ENCODE measurements around the gene ELOVL3.
"Not testable (repeated sequence)": the region's sequence is repeated elsewhere in the genome, so short reads cannot be mapped to it uniquely, and the experiment has no call there.

Gene ELOVL3

GRCh38 chr10:102198027-102198426 lies 28.1 kb upstream of the ELOVL3 start:
- Histone ChIP-seq H3K9ac (ENCODE audit: low read depth in 1 of 2, low read length in 2 of 2) (no peak overlapping the region), H3K4me3 (ENCODE audit: low read depth in 1 of 2, low read length in 2 of 2) (no peak overlapping the region), H3K4me1 (ENCODE audit: control insufficient read depth in 1 of 2, insufficient read depth in 2 of 2, low read length in 2 of 2) (no peaks in the 10 kb centered on the region), H3K36me3 (ENCODE audit: control insufficient read depth in 1 of 2, insufficient read depth in 2 of 2, low read length in 2 of 2) (no peaks in the 10 kb centered on the region), H3K27ac (ENCODE audit: low read depth, low read length) (no peak overlapping the region), H3K27me3 (ENCODE audit: control insufficient read depth in 1 of 2, insufficient read depth in 2 of 2, low read length in 2 of 2) (no peaks in the 10 kb centered on the region), H3K9me3 (ENCODE audit: control insufficient read depth in 1 of 2, low read length in 2 of 2) (no peaks in the 10 kb centered on the region)

- Histone ChIP-seq H3K27me3 (ENCODE audit: control insufficient read depth in 1 of 2, insufficient read depth in 2 of 2, low read length in 2 of 2) (no peaks in the 10 kb centered on the region), H3K27ac (ENCODE audit: low read depth, low read length) (no peak overlapping the region), H3K4me1 (ENCODE audit: control insufficient read depth in 1 of 2, insufficient read depth in 2 of 2, low read length in 2 of 2) (no peaks in the 10 kb centered on the region), H3K9ac (ENCODE audit: low read depth in 1 of 2, low read length in 2 of 2) (no peak overlapping the region), H3K4me3 (ENCODE audit: low read depth in 1 of 2, low read length in 2 of 2) (no peak overlapping the region), H3K9me3 (ENCODE audit: control insufficient read depth in 1 of 2, low read length in 2 of 2) (peaks cover 10% of the 10 kb centered on the region in 2 donors), H3K36me3 (ENCODE audit: control insufficient read depth in 1 of 2, insufficient read depth in 2 of 2, low read length in 2 of 2) (no peaks in the 10 kb centered on the region)
Observed at GRCh38 chr10:102200751-102201640, 25.1 kb upstream of the ELOVL3 start.

GRCh38 chr10:102202386-102202785 lies 23.7 kb upstream of the ELOVL3 start:
- H3K4me3 ChIP-seq (ENCODE audit: low read depth in 1 of 2, low read length in 2 of 2): no peak overlapping the region
- H3K4me1 ChIP-seq (ENCODE audit: control insufficient read depth in 1 of 2, insufficient read depth in 2 of 2, low read length in 2 of 2): no peaks in the 10 kb centered on the region
- no peak overlapping the region for H3K27ac ChIP-seq (ENCODE audit: low read depth, low read length)
- H3K36me3 ChIP-seq (ENCODE audit: control insufficient read depth in 1 of 2, insufficient read depth in 2 of 2, low read length in 2 of 2): no peaks in the 10 kb centered on the region
- no peak overlapping the region for H3K9ac ChIP-seq (ENCODE audit: low read depth in 1 of 2, low read length in 2 of 2)
- no peaks in the 10 kb centered on the region for H3K27me3 ChIP-seq (ENCODE audit: control insufficient read depth in 1 of 2, insufficient read depth in 2 of 2, low read length in 2 of 2)
- H3K9me3 ChIP-seq (ENCODE audit: control insufficient read depth in 1 of 2, low read length in 2 of 2): peaks cover 10% of the 10 kb centered on the region in 2 donors

GRCh38 chr10:102208311-102209035 lies 17.6 kb upstream of the ELOVL3 start:
- no peak overlapping the region for H3K27ac ChIP-seq (ENCODE audit: low read depth, low read length)

GRCh38 chr10:102211615-102212299 lies 14.3 kb upstream of the ELOVL3 start:
- H3K27ac ChIP-seq (ENCODE audit: low read depth, low read length): no peak overlapping the region
- no peak overlapping the region for H3K4me3 ChIP-seq (ENCODE audit: low read depth in 1 of 2, low read length in 2 of 2)
- H3K27me3 ChIP-seq (ENCODE audit: control insufficient read depth in 1 of 2, insufficient read depth in 2 of 2, low read length in 2 of 2): no peaks in the 10 kb centered on the region
- H3K4me1 ChIP-seq (ENCODE audit: control insufficient read depth in 1 of 2, insufficient read depth in 2 of 2, low read length in 2 of 2): peaks cover 0 to 4% of the 10 kb centered on the region in 2 donors
- no peak overlapping the region for H3K9ac ChIP-seq (ENCODE audit: low read depth in 1 of 2, low read length in 2 of 2)
- no peaks in the 10 kb centered on the region for H3K36me3 ChIP-seq (ENCODE audit: control insufficient read depth in 1 of 2, insufficient read depth in 2 of 2, low read length in 2 of 2)
- no peaks in the 10 kb centered on the region for H3K9me3 ChIP-seq (ENCODE audit: control insufficient read depth in 1 of 2, low read length in 2 of 2)

More at GRCh38 chr10:102208311-102209035, 17.6 kb upstream of the ELOVL3 start:
- H3K9ac ChIP-seq (ENCODE audit: low read depth in 1 of 2, low read length in 2 of 2): no peak overlapping the region
- no peak overlapping the region for H3K4me3 ChIP-seq (ENCODE audit: low read depth in 1 of 2, low read length in 2 of 2)
- H3K27me3 ChIP-seq (ENCODE audit: control insufficient read depth in 1 of 2, insufficient read depth in 2 of 2, low read length in 2 of 2): no peaks in the 10 kb centered on the region
- no peaks in the 10 kb centered on the region for H3K36me3 ChIP-seq (ENCODE audit: control insufficient read depth in 1 of 2, insufficient read depth in 2 of 2, low read length in 2 of 2)
- H3K4me1 ChIP-seq (ENCODE audit: control insufficient read depth in 1 of 2, insufficient read depth in 2 of 2, low read length in 2 of 2): peaks cover 0 to 4% of the 10 kb centered on the region in 2 donors
- H3K9me3 ChIP-seq (ENCODE audit: control insufficient read depth in 1 of 2, low read length in 2 of 2): peaks cover 10% of the 10 kb centered on the region in 2 donors

- H3K27ac ChIP-seq (ENCODE audit: low read depth, low read length); H3K9me3 ChIP-seq (ENCODE audit: control insufficient read depth in 1 of 2, low read length in 2 of 2); H3K4me3 ChIP-seq (ENCODE audit: low read depth in 1 of 2, low read length in 2 of 2); H3K36me3 ChIP-seq (ENCODE audit: control insufficient read depth in 1 of 2, insufficient read depth in 2 of 2, low read length in 2 of 2); H3K9ac ChIP-seq (ENCODE audit: low read depth in 1 of 2, low read length in 2 of 2); H3K4me1 ChIP-seq (ENCODE audit: control insufficient read depth in 1 of 2, insufficient read depth in 2 of 2, low read length in 2 of 2); H3K27me3 ChIP-seq (ENCODE audit: control insufficient read depth in 1 of 2, insufficient read depth in 2 of 2, low read length in 2 of 2): not testable (repeated sequence)
Observed at GRCh38 chr10:102213599-102213998, 12.5 kb upstream of the ELOVL3 start.

- Histone ChIP-seq H3K4me1 (ENCODE audit: control insufficient read depth in 1 of 2, insufficient read depth in 2 of 2, low read length in 2 of 2) (no peaks in the 10 kb centered on the region), H3K36me3 (ENCODE audit: control insufficient read depth in 1 of 2, insufficient read depth in 2 of 2, low read length in 2 of 2) (no peaks in the 10 kb centered on the region), H3K9me3 (ENCODE audit: control insufficient read depth in 1 of 2, low read length in 2 of 2) (no peaks in the 10 kb centered on the region), H3K27ac (ENCODE audit: low read depth, low read length) (no peak overlapping the region), H3K4me3 (ENCODE audit: low read depth in 1 of 2, low read length in 2 of 2) (no peak overlapping the region), H3K9ac (ENCODE audit: low read depth in 1 of 2, low read length in 2 of 2) (no peak overlapping the region), H3K27me3 (ENCODE audit: control insufficient read depth in 1 of 2, insufficient read depth in 2 of 2, low read length in 2 of 2) (no peaks in the 10 kb centered on the region)
Observed at GRCh38 chr10:102219370-102219769, 6.7 kb upstream of the ELOVL3 start.

- H3K9ac ChIP-seq (ENCODE audit: low read depth in 1 of 2, low read length in 2 of 2): no peak overlapping the region
- no peak overlapping the region for H3K27ac ChIP-seq (ENCODE audit: low read depth, low read length)
- no peaks in the 10 kb centered on the region for H3K27me3 ChIP-seq (ENCODE audit: control insufficient read depth in 1 of 2, insufficient read depth in 2 of 2, low read length in 2 of 2)
- no peak overlapping the region for H3K4me3 ChIP-seq (ENCODE audit: low read depth in 1 of 2, low read length in 2 of 2)
- H3K4me1 ChIP-seq (ENCODE audit: control insufficient read depth in 1 of 2, insufficient read depth in 2 of 2, low read length in 2 of 2): peaks cover 0 to 3% of the 10 kb centered on the region in 2 donors
- no peaks in the 10 kb centered on the region for H3K9me3 ChIP-seq (ENCODE audit: control insufficient read depth in 1 of 2, low read length in 2 of 2)
- H3K36me3 ChIP-seq (ENCODE audit: control insufficient read depth in 1 of 2, insufficient read depth in 2 of 2, low read length in 2 of 2): no peaks in the 10 kb centered on the region
Observed at GRCh38 chr10:102220612-102221011, 5.5 kb upstream of the ELOVL3 start.

- no peak overlapping the region for H3K9ac ChIP-seq (ENCODE audit: low read depth in 1 of 2, low read length in 2 of 2)
Observed at GRCh38 chr10:102222797-102223196, 3.3 kb upstream of the ELOVL3 start.

GRCh38 chr10:102226542-102226870 lies 407 bp downstream of the ELOVL3 start:
- Histone ChIP-seq H3K36me3 (ENCODE audit: control insufficient read depth in 1 of 2, insufficient read depth in 2 of 2, low read length in 2 of 2) (no peaks in the 10 kb centered on the region), H3K9ac (ENCODE audit: low read depth in 1 of 2, low read length in 2 of 2) (no peak overlapping the region), H3K27ac (ENCODE audit: low read depth, low read length) (no peak overlapping the region), H3K9me3 (ENCODE audit: control insufficient read depth in 1 of 2, low read length in 2 of 2) (no peaks in the 10 kb centered on the region), H3K4me3 (ENCODE audit: low read depth in 1 of 2, low read length in 2 of 2) (peak overlapping the region; percentile 61 to 69), H3K27me3 (ENCODE audit: control insufficient read depth in 1 of 2, insufficient read depth in 2 of 2, low read length in 2 of 2) (peaks cover 20 to 30% of the 10 kb centered on the region in 2 donors), H3K4me1 (ENCODE audit: control insufficient read depth in 1 of 2, insufficient read depth in 2 of 2, low read length in 2 of 2) (peaks cover 12 to 25% of the 10 kb centered on the region in 2 donors)

More at GRCh38 chr10:102222797-102223196, 3.3 kb upstream of the ELOVL3 start:
- Histone ChIP-seq H3K27me3 (ENCODE audit: control insufficient read depth in 1 of 2, insufficient read depth in 2 of 2, low read length in 2 of 2) (peaks cover 3 to 10% of the 10 kb centered on the region in 2 donors), H3K4me1 (ENCODE audit: control insufficient read depth in 1 of 2, insufficient read depth in 2 of 2, low read length in 2 of 2) (peaks cover 4 to 15% of the 10 kb centered on the region in 2 donors), H3K9me3 (ENCODE audit: control insufficient read depth in 1 of 2, low read length in 2 of 2) (no peaks in the 10 kb centered on the region), H3K27ac (ENCODE audit: low read depth, low read length) (no peak overlapping the region), H3K36me3 (ENCODE audit: control insufficient read depth in 1 of 2, insufficient read depth in 2 of 2, low read length in 2 of 2) (no peaks in the 10 kb centered on the region), H3K4me3 (ENCODE audit: low read depth in 1 of 2, low read length in 2 of 2) (no peak overlapping the region)

Data from duodenal mucosa (tissue), 2 donors.